ENCODE measurements around the gene PDE6D. TPM values are rescaled to one million over a fixed set of nuclear protein-coding genes. Genes with fewer than 3 reads are reported as not detected.
"Not testable (repeated sequence)": the region's sequence is repeated elsewhere in the genome, so short reads cannot be mapped to it uniquely, and the experiment has no call there.

PDE6D gene
- total and polyA plus RNA-seq, 2 of the 4 experiments (the other 2 are of a cell fraction), result 13.8 to 24.7 TPM

- H3K27ac ChIP-seq (ENCODE audit: insufficient read depth, low read length); H4K5ac ChIP-seq (ENCODE audit: low read depth, low read length); H3K4me2 ChIP-seq (ENCODE audit: low read depth, low read length); CTCF ChIA-PET; H3K18ac ChIP-seq (ENCODE audit: low read depth, low read length); H2AFZ ChIP-seq (replicated peaks; ENCODE audit: low read length, poor library complexity); dilution Hi-C loops (cut with HindIII; ENCODE audit: low sequenced_read_pairs, unreplicated experiment); H2BK5ac ChIP-seq (ENCODE audit: low read depth, low read length, poor library complexity, severe bottlenecking); H3K4ac ChIP-seq (ENCODE audit: low read depth, low read length); H2AK5ac ChIP-seq (ENCODE audit: low read depth, low read length); H3K23ac ChIP-seq (ENCODE audit: low read depth, low read length); H2BK120ac ChIP-seq (ENCODE audit: low read depth, low read length); H3K4me1 ChIP-seq (ENCODE audit: control insufficient read depth, insufficient read depth, low read length); H3K9me1 ChIP-seq (ENCODE audit: insufficient read depth, low read length); H4K91ac ChIP-seq (ENCODE audit: insufficient read depth, low read depth, low read length); H3K9me3 ChIP-seq (ENCODE audit: control insufficient read depth, insufficient read depth, low read length); H3K4me3 ChIP-seq (ENCODE audit: insufficient read depth, low read depth, low read length); intact Hi-C loops (cut with micrococcal nuclease); ATAC-seq (ENCODE audit: low read depth); H4K8ac ChIP-seq (ENCODE audit: low read depth in 2 of 2, low read length in 2 of 2); H2BK20ac ChIP-seq (ENCODE audit: low read depth, low read length); POLR2A ChIA-PET (ENCODE audit: unreplicated experiment); BruUV-seq (replicated peaks); H3K14ac ChIP-seq (replicated peaks; ENCODE audit: low read depth, low read length); H3K9ac ChIP-seq (ENCODE audit: low read depth, low read length); H3K27me3 ChIP-seq (ENCODE audit: control insufficient read depth, insufficient read depth, low read length); H3K36me3 ChIP-seq (ENCODE audit: control insufficient read depth, insufficient read depth, low read length); in situ Hi-C loops (cut with MboI; ENCODE audit: low sequenced_read_pairs); H3K79me1 ChIP-seq (ENCODE audit: low read depth in 1 of 2, low read length in 2 of 2); H2BK15ac ChIP-seq (ENCODE audit: low read depth, low read length); H4K20me1 ChIP-seq (ENCODE audit: insufficient read depth, low read length); DNase-seq; H2AK9ac ChIP-seq (replicated peaks; ENCODE audit: low read depth, low read length, poor library complexity); H3K56ac ChIP-seq (ENCODE audit: extremely low read depth, insufficient read depth, low read length): not testable (repeated sequence)
- WGBS, 2 experiments (ENCODE audit: extremely low coverage in 2 of 2, insufficient read length in 1 of 2), result 80% methylated on average over 5 of the region's 6 CpGs; no CpG with 5 or more reads in 1 of the 2 experiments
Observed at GRCh38 chr2:231748153-231748896, 32.8 kb downstream of the PDE6D start.

All from IMR-90 (cell line).